ENCODE measurements around the gene UROC1.

GRCh38 chr3:126480861-126481260 lies 36.7 kb downstream of the UROC1 start:
- TF ChIP-seq, protein P1, sequence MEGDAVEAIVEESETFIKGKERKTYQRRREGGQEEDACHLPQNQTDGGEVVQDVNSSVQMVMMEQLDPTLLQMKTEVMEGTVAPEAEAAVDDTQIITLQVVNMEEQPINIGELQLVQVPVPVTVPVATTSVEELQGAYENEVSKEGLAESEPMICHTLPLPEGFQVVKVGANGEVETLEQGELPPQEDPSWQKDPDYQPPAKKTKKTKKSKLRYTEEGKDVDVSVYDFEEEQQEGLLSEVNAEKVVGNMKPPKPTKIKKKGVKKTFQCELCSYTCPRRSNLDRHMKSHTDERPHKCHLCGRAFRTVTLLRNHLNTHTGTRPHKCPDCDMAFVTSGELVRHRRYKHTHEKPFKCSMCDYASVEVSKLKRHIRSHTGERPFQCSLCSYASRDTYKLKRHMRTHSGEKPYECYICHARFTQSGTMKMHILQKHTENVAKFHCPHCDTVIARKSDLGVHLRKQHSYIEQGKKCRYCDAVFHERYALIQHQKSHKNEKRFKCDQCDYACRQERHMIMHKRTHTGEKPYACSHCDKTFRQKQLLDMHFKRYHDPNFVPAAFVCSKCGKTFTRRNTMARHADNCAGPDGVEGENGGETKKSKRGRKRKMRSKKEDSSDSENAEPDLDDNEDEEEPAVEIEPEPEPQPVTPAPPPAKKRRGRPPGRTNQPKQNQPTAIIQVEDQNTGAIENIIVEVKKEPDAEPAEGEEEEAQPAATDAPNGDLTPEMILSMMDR (conservative IDR thresholded peaks at IDR 0.05 in 1 of 2, IDR thresholded peaks at IDR 0.05 in 1 of 2; ENCODE audit: extremely low read depth in 1 of 2, insufficient read depth in 1 of 2, low read depth in 1 of 2, low read length in 2 of 2) = no peak
- no peak for TF ChIP-seq EZH2 (IDR thresholded peaks at IDR 0.05; ENCODE audit: borderline replicate concordance, low read length)
